Neural cell (in vitro differentiated cells): ENCODE data around the gene IQCB1. TPM values are rescaled to one million over a fixed set of nuclear protein-coding genes. Genes with fewer than 3 reads are reported as not detected.

Experiments used
- H2AFZ ChIP-seq: fragments of 200-600, 300-800 bp; sonication (generic), shearing (Covaris generic); 2 replicates; pipeline ENCODE4 v1.6.0; 2014; ENCODE audit warnings: low read depth, mild to moderate bottlenecking, antibody characterized with exemption, low read length, moderate library complexity
- H3F3A ChIP-seq: fragments of 200-600 bp; shearing (Covaris generic); 2 replicates; pipeline ENCODE4 v1.6.1; 2016; ENCODE audit warnings: mild to moderate bottlenecking, moderate library complexity, mixed read lengths, antibody characterized with exemption, low read length; ENCODE audit not compliant: insufficient read depth, poor library complexity, severe bottlenecking
- H3K27ac ChIP-seq: fragments of 200-600, 300-800 bp; sonication (generic), shearing (Covaris generic); 2 replicates; pipeline ENCODE4 v1.5.1; 2014; ENCODE audit warnings: mild to moderate bottlenecking, low read length, moderate library complexity
- H3K27me3 ChIP-seq: fragments of 300-800, 200-600 bp; sonication (generic), shearing (Covaris generic); 2 replicates; pipeline ENCODE4 v1.6.0; 2014; ENCODE audit warnings: mild to moderate bottlenecking, low read depth, low read length, moderate library complexity; ENCODE audit not compliant: insufficient read depth
- H3K36me3 ChIP-seq: fragments of 300-800, 200-600 bp; sonication (generic), shearing (Covaris generic); 2 replicates; pipeline ENCODE4 v1.5.1; 2014; ENCODE audit warnings: mild to moderate bottlenecking, antibody characterized with exemption, low read length, moderate library complexity; ENCODE audit not compliant: insufficient read depth
- H3K4me2 ChIP-seq: fragments of 300-800, 200-600 bp; sonication (generic), shearing (Covaris generic); 2 replicates; pipeline ENCODE4 v1.6.0; 2014; ENCODE audit warnings: mild to moderate bottlenecking, low read length
- H3K4me3 ChIP-seq: fragments of 300-800, 200-600 bp; sonication (generic), shearing (Covaris generic); 2 replicates; pipeline ENCODE4 v1.5.1; 2014; ENCODE audit warnings: mild to moderate bottlenecking, low read length, moderate library complexity
- H3K79me2 ChIP-seq: fragments of 200-600 bp; shearing (Covaris generic); replicated peaks from 2 replicates; pipeline ENCODE4 v1.6.0; 2014; ENCODE audit warnings: mild to moderate bottlenecking, low read length, moderate library complexity; ENCODE audit not compliant: insufficient read depth
- H3K9ac ChIP-seq: fragments of 300-800, 200-600 bp; sonication (generic), shearing (Covaris generic); 2 replicates; pipeline ENCODE4 v1.6.1; 2016; ENCODE audit warnings: mild to moderate bottlenecking, low read length, mixed read lengths
- H3K9me2 ChIP-seq: fragments of 200-600 bp; shearing (Covaris generic); 2 replicates; pipeline ENCODE4 v1.6.1; 2016; ENCODE audit warnings: mild to moderate bottlenecking, low read length, mixed read lengths; ENCODE audit not compliant: insufficient read depth
- H3K9me3 ChIP-seq: fragments of 200-600, 300-800 bp; sonication (generic), shearing (Covaris generic); 2 replicates; pipeline ENCODE4 v1.6.1; 2016; ENCODE audit warnings: mild to moderate bottlenecking, mixed run types, low read length, moderate library complexity, mixed read lengths
- H4K20me1 ChIP-seq: fragments of 200-600 bp; shearing (Covaris generic); 2 replicates; pipeline ENCODE4 v1.6.1; 2016; ENCODE audit warnings: mild to moderate bottlenecking, mixed run types; ENCODE audit not compliant: insufficient read depth
- EP300 ChIP-seq: fragments of 450-650 bp; conservative IDR thresholded peaks from 2 replicates; pipeline ENCODE4 v1.6.1; 2014; ENCODE audit warnings: antibody characterized with exemption, mild to moderate bottlenecking, moderate library complexity; ENCODE audit not compliant: poor library complexity, severe bottlenecking
- EZH2 ChIP-seq: fragments of 200-600, 300-800 bp; shearing (Covaris generic), sonication (generic); IDR thresholded peaks from 2 replicates; pipeline ENCODE4 v1.6.1; 2014; ENCODE audit warnings: antibody characterized with exemption, low read length, borderline replicate concordance, mild to moderate bottlenecking; ENCODE audit not compliant: insufficient read depth, poor library complexity, severe bottlenecking
- MXI1 ChIP-seq: fragments of 450-650 bp; conservative IDR thresholded peaks from 2 replicates; pipeline ENCODE4 v1.6.1; 2014; ENCODE audit warnings: antibody characterized with exemption, mild to moderate bottlenecking; ENCODE audit not compliant: poor library complexity, severe bottlenecking
- POLR2AphosphoS5 ChIP-seq: IDR thresholded peaks from 2 replicates; pipeline ENCODE4 v1.6.1; 2012
- RAD21 ChIP-seq: fragments of 450-650 bp; conservative IDR thresholded peaks from 2 replicates; pipeline ENCODE4 v1.6.1; 2014; ENCODE audit warnings: antibody characterized with exemption, mild to moderate bottlenecking, moderate library complexity
- SMC3 ChIP-seq: fragments of 450-650 bp; conservative IDR thresholded peaks from 2 replicates; pipeline ENCODE4 v1.6.1; 2014; ENCODE audit warnings: antibody characterized with exemption, mild to moderate bottlenecking, moderate library complexity; ENCODE audit not compliant: poor library complexity
- TAF1 ChIP-seq: IDR thresholded peaks from 2 replicates; pipeline ENCODE4 v1.6.1; 2012; ENCODE audit warnings: low read depth
- polyA plus RNA-seq: library from polyadenylated mRNA; depleted of rRNA; stranded (reverse); fragments of >200 nt; gene quantifications from 2 replicates; pipeline ENCODE4 v1.2.3, GENCODE V29; 2014
- TF ChIP-seq, protein P1 (sequence below): fragments of 450-650 bp; IDR thresholded peaks from 2 replicates; pipeline ENCODE4 v1.5.1; 2014; ENCODE audit warnings: antibody characterized with exemption, mild to moderate bottlenecking, moderate library complexity; ENCODE audit not compliant: poor library complexity, severe bottlenecking
- TF ChIP-seq, protein P2 (sequence below): IDR thresholded peaks from 2 replicates; pipeline ENCODE4 v1.6.1; 2012; ENCODE audit warnings: borderline replicate concordance

IQCB1 gene
- polyA plus RNA-seq, 1 donor from 2014 or later, result 50.2 TPM

DNA sequence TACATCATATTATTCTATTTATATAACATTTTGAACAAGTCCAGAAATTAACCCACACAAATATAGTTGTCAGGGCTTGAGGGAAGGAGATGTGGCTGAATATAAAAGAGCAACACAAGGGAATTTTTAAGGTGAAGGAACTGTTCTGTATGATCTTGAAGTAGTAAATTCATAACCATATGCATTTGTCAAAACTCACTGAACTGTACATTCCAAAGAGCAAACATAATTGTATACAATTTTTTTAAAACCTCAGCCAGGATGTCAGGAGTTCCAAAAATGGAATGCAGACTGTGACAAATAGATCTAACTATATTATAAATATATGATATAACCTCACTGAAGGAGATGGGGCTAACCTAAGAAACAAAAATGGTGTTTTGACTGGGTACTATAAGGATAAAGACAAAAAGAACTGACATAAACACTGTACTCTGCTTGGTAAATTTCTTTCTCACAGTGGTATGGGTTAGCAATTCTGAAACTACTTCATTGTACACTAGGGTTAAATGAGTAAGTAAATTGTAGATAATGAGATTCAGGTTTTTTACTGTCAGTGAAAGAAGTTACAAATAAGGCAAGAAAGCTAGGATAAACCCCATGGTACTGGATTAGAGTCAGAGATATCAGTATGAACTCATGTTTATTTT, 99.7 kb downstream of the IQCB1 start:
- H3K79me2 ChIP-seq, result peaks cover 60% of the 10 kb centered on the region

DNA sequence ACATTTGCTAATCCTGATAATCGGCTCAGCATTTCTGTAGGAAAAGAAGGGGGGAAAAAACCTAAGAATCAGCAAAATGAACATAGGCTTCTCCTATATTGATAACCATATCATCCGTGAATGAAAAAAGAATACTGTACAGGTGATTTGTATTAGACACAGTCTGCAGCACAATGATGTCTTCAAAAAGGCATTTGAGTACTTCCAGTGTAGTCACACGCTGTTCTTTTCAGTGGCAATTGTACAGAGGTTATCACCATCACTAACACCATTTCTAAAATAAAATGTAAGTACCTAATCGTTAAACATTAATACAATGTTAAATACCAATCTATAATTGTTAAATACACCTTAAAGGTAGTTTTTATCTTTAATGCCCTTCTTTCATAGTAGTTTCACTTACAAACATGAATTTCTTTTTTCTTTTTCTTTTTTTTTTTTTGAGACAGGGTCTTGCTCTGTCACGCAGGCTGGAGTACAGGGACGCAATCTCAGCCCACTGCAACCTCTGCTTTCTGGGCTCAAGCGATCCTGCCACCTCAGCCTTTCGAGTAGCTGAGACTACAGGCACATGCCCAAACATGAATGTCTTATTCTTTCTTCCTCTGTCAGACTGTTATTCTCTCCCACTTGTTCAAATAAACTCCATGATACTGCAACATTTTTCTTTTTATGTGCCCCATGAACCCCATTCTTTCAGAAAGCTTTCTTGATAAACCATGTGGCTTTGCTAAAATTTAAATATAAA, 103.7 kb downstream of the IQCB1 start:
- peaks cover 33% of the 10 kb centered on the region for H3K79me2 ChIP-seq
- no peaks in the 10 kb centered on the region for H3F3A ChIP-seq
- no peaks in the 10 kb centered on the region for H4K20me1 ChIP-seq
- no peak overlapping the region for H2AFZ ChIP-seq
- H3K9me3 ChIP-seq, result no peaks in the 10 kb centered on the region
- H3K4me2 ChIP-seq, result no peak overlapping the region
- no peak overlapping the region for H3K27ac ChIP-seq
- H3K4me3 ChIP-seq, result no peak overlapping the region
- no peaks in the 10 kb centered on the region for H3K9me2 ChIP-seq
- H3K27me3 ChIP-seq, result no peaks in the 10 kb centered on the region
- H3K9ac ChIP-seq, result no peak overlapping the region
- no peaks in the 10 kb centered on the region for H3K36me3 ChIP-seq
- TF ChIP-seq MXI1 (no peak), SMC3 (no peak), RAD21 (no peak), EP300 (no peak), EZH2 (no peak), POLR2AphosphoS5 (no peak), TAF1 (no peak)
- TF ChIP-seq, protein P1, sequence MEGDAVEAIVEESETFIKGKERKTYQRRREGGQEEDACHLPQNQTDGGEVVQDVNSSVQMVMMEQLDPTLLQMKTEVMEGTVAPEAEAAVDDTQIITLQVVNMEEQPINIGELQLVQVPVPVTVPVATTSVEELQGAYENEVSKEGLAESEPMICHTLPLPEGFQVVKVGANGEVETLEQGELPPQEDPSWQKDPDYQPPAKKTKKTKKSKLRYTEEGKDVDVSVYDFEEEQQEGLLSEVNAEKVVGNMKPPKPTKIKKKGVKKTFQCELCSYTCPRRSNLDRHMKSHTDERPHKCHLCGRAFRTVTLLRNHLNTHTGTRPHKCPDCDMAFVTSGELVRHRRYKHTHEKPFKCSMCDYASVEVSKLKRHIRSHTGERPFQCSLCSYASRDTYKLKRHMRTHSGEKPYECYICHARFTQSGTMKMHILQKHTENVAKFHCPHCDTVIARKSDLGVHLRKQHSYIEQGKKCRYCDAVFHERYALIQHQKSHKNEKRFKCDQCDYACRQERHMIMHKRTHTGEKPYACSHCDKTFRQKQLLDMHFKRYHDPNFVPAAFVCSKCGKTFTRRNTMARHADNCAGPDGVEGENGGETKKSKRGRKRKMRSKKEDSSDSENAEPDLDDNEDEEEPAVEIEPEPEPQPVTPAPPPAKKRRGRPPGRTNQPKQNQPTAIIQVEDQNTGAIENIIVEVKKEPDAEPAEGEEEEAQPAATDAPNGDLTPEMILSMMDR, result no peak

More for the DNA sequence above, 99.7 kb downstream of the IQCB1 start:
- TF ChIP-seq MXI1, result no peak
- TF ChIP-seq, protein P1, result no peak
- no peak for TF ChIP-seq EZH2
- TF ChIP-seq POLR2AphosphoS5, result no peak
- TF ChIP-seq RAD21, result no peak
- TF ChIP-seq, protein P2, sequence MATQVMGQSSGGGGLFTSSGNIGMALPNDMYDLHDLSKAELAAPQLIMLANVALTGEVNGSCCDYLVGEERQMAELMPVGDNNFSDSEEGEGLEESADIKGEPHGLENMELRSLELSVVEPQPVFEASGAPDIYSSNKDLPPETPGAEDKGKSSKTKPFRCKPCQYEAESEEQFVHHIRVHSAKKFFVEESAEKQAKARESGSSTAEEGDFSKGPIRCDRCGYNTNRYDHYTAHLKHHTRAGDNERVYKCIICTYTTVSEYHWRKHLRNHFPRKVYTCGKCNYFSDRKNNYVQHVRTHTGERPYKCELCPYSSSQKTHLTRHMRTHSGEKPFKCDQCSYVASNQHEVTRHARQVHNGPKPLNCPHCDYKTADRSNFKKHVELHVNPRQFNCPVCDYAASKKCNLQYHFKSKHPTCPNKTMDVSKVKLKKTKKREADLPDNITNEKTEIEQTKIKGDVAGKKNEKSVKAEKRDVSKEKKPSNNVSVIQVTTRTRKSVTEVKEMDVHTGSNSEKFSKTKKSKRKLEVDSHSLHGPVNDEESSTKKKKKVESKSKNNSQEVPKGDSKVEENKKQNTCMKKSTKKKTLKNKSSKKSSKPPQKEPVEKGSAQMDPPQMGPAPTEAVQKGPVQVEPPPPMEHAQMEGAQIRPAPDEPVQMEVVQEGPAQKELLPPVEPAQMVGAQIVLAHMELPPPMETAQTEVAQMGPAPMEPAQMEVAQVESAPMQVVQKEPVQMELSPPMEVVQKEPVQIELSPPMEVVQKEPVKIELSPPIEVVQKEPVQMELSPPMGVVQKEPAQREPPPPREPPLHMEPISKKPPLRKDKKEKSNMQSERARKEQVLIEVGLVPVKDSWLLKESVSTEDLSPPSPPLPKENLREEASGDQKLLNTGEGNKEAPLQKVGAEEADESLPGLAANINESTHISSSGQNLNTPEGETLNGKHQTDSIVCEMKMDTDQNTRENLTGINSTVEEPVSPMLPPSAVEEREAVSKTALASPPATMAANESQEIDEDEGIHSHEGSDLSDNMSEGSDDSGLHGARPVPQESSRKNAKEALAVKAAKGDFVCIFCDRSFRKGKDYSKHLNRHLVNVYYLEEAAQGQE, result no peak
- TF ChIP-seq SMC3, result no peak
- no peak for TF ChIP-seq EP300
- no peak for TF ChIP-seq TAF1
- H3K9me2 ChIP-seq, result no peaks in the 10 kb centered on the region
- no peak overlapping the region for H3K9ac ChIP-seq
- no peaks in the 10 kb centered on the region for H3K27me3 ChIP-seq
- H3K9me3 ChIP-seq, result no peaks in the 10 kb centered on the region
- H3K36me3 ChIP-seq, result no peaks in the 10 kb centered on the region
- no peak overlapping the region for H2AFZ ChIP-seq
- H4K20me1 ChIP-seq, result no peaks in the 10 kb centered on the region
- H3K4me3 ChIP-seq, result no peak overlapping the region
- no peak overlapping the region for H3K27ac ChIP-seq
- no peak overlapping the region for H3K4me2 ChIP-seq
- H3F3A ChIP-seq, result no peaks in the 10 kb centered on the region
